ENCODE measurements around the gene ZNF841. TPM values are rescaled to one million over a fixed set of nuclear protein-coding genes. Genes with fewer than 3 reads are reported as not detected.

ZNF841 gene
- total and polyA plus RNA-seq, 9 of the 15 experiments (the other 6 are each of a cell fraction or from before 2014, with no cell fraction given): 3.1 to 17.1 (median 11.0) TPM

- peak; percentile 93 for TF ChIP-seq EGR1 (conservative IDR thresholded peaks at IDR 0.05)
- no peak for TF ChIP-seq FUS (optimal IDR thresholded peaks at IDR 0.05; ENCODE audit: low read depth, low read length)
- TF ChIP-seq ATF6 (CRISPR knock-in tag; IDR thresholded peaks at IDR 0.05): no peak
- TF ChIP-seq ZNF217 (CRISPR knock-in tag; IDR thresholded peaks at IDR 0.05): no peak
- TF ChIP-seq, protein P1, sequence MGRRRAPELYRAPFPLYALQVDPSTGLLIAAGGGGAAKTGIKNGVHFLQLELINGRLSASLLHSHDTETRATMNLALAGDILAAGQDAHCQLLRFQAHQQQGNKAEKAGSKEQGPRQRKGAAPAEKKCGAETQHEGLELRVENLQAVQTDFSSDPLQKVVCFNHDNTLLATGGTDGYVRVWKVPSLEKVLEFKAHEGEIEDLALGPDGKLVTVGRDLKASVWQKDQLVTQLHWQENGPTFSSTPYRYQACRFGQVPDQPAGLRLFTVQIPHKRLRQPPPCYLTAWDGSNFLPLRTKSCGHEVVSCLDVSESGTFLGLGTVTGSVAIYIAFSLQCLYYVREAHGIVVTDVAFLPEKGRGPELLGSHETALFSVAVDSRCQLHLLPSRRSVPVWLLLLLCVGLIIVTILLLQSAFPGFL (CRISPR knock-in tag; IDR thresholded peaks at IDR 0.05): no peak
- peak; percentile 27 for TF ChIP-seq CHD1 (IDR thresholded peaks at IDR 0.05; ENCODE audit: low read length)
- TF ChIP-seq ZNF143 (CRISPR knock-in tag; IDR thresholded peaks at IDR 0.05): no peak
- TF ChIP-seq ZEB2 (IDR thresholded peaks at IDR 0.05): no peak
- TF ChIP-seq, protein P2, sequence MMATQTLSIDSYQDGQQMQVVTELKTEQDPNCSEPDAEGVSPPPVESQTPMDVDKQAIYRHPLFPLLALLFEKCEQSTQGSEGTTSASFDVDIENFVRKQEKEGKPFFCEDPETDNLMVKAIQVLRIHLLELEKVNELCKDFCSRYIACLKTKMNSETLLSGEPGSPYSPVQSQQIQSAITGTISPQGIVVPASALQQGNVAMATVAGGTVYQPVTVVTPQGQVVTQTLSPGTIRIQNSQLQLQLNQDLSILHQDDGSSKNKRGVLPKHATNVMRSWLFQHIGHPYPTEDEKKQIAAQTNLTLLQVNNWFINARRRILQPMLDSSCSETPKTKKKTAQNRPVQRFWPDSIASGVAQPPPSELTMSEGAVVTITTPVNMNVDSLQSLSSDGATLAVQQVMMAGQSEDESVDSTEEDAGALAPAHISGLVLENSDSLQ (IDR thresholded peaks at IDR 0.05): peak; percentile 32; the same call in 1 of the 2 replicates
- TF ChIP-seq RBM39 (optimal IDR thresholded peaks at IDR 0.05; ENCODE audit: low read depth, low read length): no peak
- TF ChIP-seq RNF2 (IDR thresholded peaks at IDR 0.05): peak; percentile 62
- TF ChIP-seq, protein P3, sequence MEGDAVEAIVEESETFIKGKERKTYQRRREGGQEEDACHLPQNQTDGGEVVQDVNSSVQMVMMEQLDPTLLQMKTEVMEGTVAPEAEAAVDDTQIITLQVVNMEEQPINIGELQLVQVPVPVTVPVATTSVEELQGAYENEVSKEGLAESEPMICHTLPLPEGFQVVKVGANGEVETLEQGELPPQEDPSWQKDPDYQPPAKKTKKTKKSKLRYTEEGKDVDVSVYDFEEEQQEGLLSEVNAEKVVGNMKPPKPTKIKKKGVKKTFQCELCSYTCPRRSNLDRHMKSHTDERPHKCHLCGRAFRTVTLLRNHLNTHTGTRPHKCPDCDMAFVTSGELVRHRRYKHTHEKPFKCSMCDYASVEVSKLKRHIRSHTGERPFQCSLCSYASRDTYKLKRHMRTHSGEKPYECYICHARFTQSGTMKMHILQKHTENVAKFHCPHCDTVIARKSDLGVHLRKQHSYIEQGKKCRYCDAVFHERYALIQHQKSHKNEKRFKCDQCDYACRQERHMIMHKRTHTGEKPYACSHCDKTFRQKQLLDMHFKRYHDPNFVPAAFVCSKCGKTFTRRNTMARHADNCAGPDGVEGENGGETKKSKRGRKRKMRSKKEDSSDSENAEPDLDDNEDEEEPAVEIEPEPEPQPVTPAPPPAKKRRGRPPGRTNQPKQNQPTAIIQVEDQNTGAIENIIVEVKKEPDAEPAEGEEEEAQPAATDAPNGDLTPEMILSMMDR (IDR thresholded peaks at IDR 0.05 in 2 of 3, conservative IDR thresholded peaks at IDR 0.05 in 1 of 3; ENCODE audit: insufficient read depth in 2 of 3, low read depth in 1 of 3, low read length in 3 of 3): no peak
- 0 out of 3 replicates have a peak, but pooled peaks of 1 of the 2 experiments have one; percentile 13 for TF ChIP-seq CBX3 (IDR thresholded peaks at IDR 0.05; ENCODE audit: borderline replicate concordance in 1 of 2, low read length in 2 of 2)
- no peak for TF ChIP-seq ZNF830 (CRISPR knock-in tag; IDR thresholded peaks at IDR 0.05)
- peak; percentile 31; the same call in 1 of the 2 replicates for TF ChIP-seq KAT7 (CRISPR knock-in tag; IDR thresholded peaks at IDR 0.05; ENCODE audit: borderline replicate concordance)
- no peak for TF ChIP-seq SNIP1 (IDR thresholded peaks at IDR 0.05; ENCODE audit: low read depth)
- peak; percentile 76 for TF ChIP-seq ETS1 (conservative IDR thresholded peaks at IDR 0.05; ENCODE audit: control insufficient read depth, low read depth, low read length)
- TF ChIP-seq PTRF (tag; IDR thresholded peaks at IDR 0.05): no peak
- TF ChIP-seq USF2 (CRISPR knock-in tag; IDR thresholded peaks at IDR 0.05): no peak
- TF ChIP-seq ZNF354B (CRISPR knock-in tag; IDR thresholded peaks at IDR 0.05): no peak
Measured at GRCh38 chr19:52048555-52049501, 46.7 kb downstream of the ZNF841 start, which contains the start of gene ZNF432 (continued).
